ENCODE measurements around the gene AATK.

The AATK gene

DNA sequence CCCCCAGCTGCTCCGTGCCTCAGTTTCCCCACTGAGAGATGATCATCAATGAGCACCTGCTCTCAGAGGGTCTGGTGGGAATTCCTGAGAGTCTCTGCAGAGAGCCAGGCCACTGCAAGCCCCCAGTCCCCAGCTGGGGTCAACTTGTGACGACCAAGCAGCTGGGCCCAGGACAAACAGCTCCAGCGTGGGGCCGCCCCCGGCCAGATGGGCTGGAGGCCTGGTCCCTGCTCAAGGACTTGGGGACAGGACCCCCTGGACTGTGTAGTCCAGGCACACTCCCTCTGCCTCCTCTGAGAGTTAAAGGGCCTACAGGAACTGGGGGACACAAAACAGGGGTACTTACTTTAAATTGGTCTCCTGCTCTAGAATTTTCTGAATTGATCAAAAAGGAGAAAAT lies 16.6 kb upstream of the AATK start:
- no peak for DNase-seq
- TF ChIP-seq POLR2A (IDR thresholded peaks at IDR 0.05; ENCODE audit: low read length) (no peak), GATA1 (IDR thresholded peaks at IDR 0.05; ENCODE audit: low read depth, low read length) (no peak)

DNA sequence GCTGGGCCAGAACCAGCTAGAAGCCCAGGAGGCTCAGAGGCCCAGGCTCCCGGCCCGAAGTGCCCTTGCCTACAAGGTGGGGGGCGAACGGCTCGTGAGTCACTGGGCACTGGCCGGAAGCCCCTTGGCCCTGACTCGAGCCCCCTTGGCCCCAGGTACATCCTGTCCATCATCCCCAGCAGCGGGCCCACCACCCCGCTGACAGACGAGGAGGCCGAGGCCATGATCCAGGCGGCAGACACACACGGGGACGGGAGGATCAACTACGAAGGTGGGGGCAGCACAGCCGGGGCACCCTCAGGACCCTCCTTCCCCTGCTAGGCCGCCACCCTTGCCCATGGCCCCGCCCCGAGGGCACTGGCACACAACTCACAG lies 15.8 kb upstream of the AATK start:
- no peak for TF ChIP-seq POLR2A (IDR thresholded peaks at IDR 0.05; ENCODE audit: low read length)
- no peak for TF ChIP-seq GATA1 (IDR thresholded peaks at IDR 0.05; ENCODE audit: low read depth, low read length)
- DNase-seq, result no peak

DNA sequence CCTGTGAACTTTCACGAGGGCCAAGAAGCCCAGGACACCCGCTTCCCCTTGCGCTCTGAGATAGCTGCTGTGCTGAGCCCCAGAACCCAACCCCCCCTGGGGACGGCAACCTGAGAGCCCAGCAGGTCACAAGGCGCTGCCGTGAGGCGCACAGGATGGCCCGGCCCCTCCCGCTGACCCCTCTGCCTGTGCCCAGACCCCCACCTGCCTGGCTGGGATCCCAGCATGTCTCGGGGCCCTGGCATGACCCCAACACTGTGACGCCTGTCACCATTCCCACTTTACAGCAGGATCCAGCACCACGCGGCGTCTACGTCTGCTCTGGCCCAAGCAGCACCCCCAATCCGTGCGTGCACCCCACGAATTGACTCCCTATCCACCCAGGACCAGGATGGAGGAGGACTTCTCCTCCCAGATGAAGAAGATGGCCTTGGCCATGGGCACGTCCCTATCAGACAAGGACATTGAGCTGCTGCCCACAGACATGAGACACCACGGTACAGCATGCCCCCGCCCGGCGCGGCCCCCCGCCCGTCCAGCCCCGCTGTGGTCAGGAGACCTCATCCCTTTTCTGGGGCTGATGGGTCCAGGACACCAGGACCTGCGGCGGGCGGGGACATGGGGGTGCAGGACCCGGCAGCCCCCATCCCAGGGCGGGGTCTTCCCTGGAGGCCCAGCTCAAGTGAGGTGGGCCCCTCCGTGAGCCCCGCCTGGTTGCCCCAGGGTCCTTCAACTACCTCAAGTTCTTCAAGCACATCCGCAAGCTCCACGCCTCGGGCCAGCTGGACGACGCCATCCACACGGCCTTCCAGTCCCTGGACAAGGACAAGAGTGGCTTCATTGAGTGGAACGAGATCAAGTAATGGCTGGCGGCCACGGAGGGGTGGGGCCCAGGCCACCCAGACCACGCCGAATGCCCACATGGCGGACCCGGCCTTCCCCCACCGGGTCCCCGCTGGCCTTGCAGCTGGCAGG lies 15.1 kb upstream of the AATK start:
- no peak for TF ChIP-seq GATA1 (IDR thresholded peaks at IDR 0.05; ENCODE audit: low read depth, low read length)
- TF ChIP-seq POLR2A (IDR thresholded peaks at IDR 0.05; ENCODE audit: low read length), result no peak
- DNase-seq, result no peak

DNA sequence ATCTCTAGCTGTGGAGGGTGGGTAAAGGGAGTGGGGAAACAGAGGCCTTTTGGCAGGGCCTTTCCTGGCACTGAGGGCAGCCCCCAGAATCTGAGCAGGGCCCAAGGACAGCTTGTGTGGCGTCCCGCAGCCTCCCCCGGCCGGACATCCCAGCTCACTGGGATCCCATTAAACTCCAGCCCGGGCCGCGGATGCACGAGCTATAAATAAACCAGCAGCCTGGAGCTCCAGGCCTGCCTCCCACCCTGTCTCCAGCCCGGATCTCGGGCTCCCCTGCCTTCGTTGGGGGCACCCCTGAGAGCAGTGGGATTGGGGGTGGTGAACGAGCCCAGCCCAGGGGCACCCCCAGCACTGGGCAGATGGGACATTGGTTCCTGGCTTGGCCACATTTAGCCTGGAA lies 13.8 kb upstream of the AATK start:
- TF ChIP-seq GATA1 (IDR thresholded peaks at IDR 0.05; ENCODE audit: low read depth, low read length) (no peak), POLR2A (IDR thresholded peaks at IDR 0.05; ENCODE audit: low read length) (no peak)
- no peak for DNase-seq

DNA sequence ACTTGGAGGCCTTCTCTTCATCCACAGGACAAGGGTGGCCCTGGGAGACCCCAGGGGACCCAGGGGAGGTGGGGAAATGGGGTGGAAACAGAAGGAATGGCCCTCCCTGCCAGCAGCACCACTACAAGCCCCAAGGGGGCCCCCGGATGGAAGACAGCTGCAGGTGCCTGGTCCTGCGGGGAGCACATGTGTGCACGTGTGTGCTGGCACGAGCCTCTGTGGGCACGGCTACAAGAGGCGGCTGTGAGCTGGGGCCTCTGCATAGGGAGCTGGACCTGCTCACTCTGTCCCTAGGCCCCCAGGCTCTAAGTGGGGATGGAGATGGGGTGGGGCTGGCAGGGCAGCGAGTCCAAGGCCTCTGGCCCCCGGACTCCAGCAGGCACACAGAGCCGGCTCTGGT lies 13.2 kb upstream of the AATK start:
- TF ChIP-seq POLR2A (IDR thresholded peaks at IDR 0.05; ENCODE audit: low read length) (no peak), GATA1 (IDR thresholded peaks at IDR 0.05; ENCODE audit: low read depth, low read length) (no peak)
- no peak for DNase-seq

DNA sequence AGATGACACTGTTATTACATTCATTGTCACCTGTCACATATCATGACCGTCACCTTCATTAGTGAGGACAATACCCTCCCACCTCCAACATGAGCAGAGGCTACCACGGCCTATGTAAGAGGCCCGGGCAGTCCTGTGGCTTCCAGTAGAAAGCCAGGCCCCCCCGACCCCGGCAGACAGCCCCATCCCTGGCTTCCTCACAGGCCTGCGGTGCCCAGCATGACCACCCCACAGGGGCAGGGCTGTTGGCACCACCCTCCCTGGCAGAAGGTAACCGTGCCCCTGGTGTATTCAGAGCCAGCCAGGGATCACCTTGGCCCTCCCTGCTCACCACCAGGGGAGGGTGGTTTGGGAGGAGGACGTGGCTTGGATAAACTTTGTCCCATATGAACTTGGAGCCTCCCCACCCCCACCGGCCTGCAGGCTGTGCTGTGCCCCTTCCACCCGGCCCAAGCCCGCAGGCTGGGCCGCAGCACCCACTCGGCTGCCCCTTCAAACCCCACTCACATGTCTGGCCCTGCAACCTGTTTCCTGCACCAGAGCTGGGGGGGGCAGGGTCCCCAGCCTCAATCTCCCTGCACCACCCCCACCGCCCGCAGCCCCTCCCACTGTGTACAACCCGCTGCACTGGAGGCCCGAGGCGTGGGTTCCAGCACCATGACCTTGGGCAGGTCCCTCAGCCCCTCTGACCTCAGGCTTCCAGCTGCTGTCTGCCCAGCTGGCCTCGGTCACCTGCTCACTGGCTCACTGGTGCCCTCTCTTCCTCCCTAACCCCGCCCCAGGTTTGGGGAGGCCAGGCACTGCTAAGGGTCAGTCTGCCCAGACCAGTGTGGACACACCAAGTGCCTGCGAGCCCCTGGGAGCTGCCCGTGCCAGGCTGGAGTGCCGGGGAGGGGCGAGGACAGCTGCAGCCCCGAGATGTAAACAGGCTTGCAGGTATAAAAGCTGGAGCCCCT lies 12.4 kb upstream of the AATK start:
- TF ChIP-seq POLR2A (IDR thresholded peaks at IDR 0.05; ENCODE audit: low read length) (no peak), GATA1 (IDR thresholded peaks at IDR 0.05; ENCODE audit: low read depth, low read length) (no peak)
- DNase-seq, result no peak

DNA sequence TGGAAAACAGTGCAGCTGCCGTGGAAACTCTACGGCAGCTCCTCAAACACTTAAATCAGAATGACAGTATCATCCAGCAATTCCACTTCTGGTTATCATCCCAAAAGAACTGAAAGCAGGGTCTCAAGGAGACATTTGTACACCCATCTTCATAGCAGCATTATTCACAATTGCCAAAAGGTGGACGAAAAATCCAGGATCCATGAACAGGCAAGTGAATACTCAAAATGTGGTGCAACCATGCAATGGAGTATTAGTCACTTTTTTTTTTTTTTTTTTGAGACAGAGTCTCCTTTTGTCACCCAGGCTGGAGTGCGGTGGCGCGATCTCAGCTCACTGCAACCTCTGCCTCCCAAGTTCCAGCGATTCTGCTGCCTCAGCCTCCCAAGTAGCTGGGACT lies 10.6 kb upstream of the AATK start:
- TF ChIP-seq POLR2A (IDR thresholded peaks at IDR 0.05; ENCODE audit: low read length) (no peak), GATA1 (IDR thresholded peaks at IDR 0.05; ENCODE audit: low read depth, low read length) (no peak)
- DNase-seq, result no peak

DNA sequence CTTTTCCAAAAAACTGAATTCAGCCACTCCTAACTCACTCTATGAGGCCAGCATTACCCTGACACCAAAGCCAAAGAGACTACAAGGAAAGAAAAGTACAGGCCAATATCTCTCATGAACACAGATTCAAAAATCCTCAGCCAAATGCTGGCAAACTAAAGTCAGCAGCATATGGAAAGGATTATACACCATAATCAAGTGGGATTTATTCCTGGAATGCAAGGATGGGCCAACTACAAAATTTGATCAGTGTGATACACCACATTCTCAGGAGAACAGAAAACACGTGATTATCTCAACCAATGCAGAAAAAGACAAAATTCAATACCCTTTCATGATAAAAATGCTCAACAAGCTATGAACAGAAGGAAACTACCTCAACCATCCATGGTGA lies 7.7 kb upstream of the AATK start:
- no peak for TF ChIP-seq POLR2A (IDR thresholded peaks at IDR 0.05; ENCODE audit: low read length)
- no peak for TF ChIP-seq GATA1 (IDR thresholded peaks at IDR 0.05; ENCODE audit: low read depth, low read length)
- DNase-seq, result no peak

DNA sequence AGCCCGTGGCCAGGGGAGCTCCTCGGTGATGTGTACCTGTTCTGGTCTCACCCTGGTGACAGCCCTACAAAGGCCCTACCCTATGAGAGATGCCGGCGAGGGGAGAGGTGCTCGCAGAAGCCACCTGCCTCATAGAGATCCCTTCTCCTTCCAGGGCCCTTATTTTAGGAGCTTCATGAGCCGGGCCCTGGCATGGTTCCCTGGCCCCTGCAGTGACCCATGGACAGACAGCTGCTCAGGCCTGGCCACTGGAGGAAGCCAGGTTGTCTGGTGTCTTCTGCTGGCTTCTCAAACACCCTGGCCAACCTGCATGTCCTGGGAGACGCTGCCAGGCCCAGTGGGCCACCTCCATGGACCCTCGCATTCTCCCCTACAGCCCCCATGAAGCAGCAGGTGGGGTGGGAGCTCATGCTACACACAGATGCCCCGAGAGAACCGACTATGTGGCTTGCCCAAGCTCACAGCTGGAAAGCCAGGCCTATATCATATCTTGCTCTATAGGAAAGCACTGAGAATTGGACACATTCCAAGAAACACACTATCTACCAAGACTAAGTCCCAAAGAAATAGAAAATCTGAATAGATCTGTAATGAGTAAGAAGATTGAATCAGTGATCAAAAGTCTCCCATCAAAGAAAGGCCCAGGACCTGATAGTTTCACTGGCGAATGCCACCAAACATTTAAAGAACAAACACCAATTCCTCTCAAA lies 7.2 kb upstream of the AATK start:
- no peak for DNase-seq
- TF ChIP-seq POLR2A (IDR thresholded peaks at IDR 0.05; ENCODE audit: low read length), result no peak
- no peak for TF ChIP-seq GATA1 (IDR thresholded peaks at IDR 0.05; ENCODE audit: low read depth, low read length)

DNA sequence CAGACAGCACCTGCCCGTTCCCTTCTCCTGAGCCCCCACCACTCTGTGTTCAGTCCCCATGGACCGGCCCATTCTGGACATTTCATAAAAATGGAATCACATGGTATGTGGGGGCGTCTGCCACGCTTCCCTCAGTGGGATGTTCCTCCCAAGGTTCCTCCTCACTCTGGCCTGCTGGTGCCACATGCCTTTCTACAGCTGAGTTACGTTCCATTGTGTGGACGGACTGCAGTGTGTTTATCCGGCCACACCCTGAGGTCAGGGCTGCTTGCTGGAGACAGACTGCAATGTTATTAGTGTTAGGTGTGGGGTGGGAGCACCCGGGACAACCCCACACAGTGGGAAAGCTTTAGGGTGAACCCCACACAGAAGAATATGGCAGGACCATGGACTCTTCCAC lies 5.9 kb upstream of the AATK start:
- no peak for TF ChIP-seq POLR2A (IDR thresholded peaks at IDR 0.05; ENCODE audit: low read length)
- TF ChIP-seq GATA1 (IDR thresholded peaks at IDR 0.05; ENCODE audit: low read depth, low read length), result no peak
- DNase-seq, result no peak

DNA sequence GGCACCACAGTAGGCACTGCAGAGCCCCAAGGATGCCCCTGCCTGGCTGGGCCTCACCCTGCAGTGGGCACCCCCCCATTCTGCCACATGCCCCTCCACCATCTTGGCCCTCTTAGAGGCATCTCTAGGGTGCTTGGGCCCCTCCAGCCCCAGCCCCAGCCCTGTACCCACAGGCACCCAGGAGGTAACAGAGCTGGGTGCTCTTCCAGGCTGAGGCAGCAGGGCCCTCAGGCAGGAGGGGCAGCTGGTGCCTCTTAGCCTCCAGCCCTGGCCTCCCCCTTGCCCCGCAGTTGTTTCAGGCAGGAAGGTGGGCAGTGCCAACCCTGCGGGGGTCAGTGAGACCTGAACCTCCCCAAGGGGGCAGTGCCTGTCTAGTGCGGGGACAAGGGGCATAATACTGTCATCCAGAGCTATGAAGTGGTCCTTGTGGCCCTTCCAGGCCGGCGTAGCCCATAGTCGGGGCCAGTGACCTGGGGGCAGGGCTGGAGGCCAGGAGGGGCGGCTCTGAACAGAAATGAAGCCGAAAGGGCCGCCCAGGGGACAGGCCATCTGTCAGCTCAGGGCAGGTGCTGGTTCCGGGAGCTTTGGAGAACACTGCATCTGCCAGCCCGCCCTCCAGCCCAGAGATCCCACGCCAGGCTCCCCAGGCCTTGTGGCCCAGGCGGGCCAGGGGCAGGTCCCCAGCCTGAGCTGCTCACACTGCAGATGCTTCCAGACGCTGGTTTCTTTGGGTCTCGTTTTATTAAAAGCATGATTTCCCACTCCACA lies 4.9 kb upstream of the AATK start:
- TF ChIP-seq GATA1 (IDR thresholded peaks at IDR 0.05; ENCODE audit: low read depth, low read length), result no peak
- TF ChIP-seq POLR2A (IDR thresholded peaks at IDR 0.05; ENCODE audit: low read length), result no peak
- DNase-seq, result no peak

DNA sequence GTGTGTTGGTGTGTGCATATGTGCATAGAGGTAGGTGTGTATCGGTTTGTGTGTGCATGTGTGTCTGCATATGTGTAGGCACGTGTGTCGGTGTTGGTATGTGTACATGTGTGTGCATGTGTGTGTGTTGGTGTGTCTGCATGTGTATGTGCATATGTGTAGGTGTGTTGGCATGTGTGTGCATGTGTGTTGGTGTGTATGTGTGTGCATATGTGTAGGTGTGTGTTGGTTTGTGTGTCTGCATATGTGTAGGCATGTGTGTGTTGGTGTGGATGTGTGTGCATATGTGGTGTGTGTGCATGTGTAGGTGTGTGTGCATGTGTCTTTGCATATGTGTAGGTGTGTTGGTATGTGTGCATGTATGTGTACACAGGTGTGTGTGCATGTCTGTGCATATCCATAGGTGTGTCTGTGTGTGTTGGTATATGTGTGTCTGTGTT lies 3.9 kb upstream of the AATK start:
- TF ChIP-seq GATA1 (IDR thresholded peaks at IDR 0.05; ENCODE audit: low read depth, low read length), result no peak
- TF ChIP-seq POLR2A (IDR thresholded peaks at IDR 0.05; ENCODE audit: low read length), result no peak
- DNase-seq, result no peak

DNA sequence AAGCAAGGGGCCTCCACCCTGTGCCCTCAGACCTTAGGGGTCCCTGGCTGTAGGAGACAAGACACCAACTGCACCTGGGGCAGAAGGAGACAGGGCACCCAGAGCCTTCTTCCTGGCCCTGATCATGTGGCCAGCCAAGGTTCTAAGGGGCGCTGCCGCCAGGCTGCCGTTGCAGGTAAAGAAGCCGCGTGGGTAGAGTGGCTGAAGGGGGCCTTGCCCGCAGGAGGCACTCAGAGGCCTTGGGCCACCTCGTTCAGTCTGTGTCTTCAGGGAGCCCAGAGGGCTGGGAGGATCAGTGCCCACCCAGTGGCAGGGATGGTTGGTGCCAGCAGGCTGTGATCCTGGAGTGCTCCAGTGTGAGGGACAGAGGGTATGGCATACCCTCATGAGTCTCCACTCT lies 1.6 kb upstream of the AATK start:
- TF ChIP-seq POLR2A (IDR thresholded peaks at IDR 0.05; ENCODE audit: low read length) (no peak), GATA1 (IDR thresholded peaks at IDR 0.05; ENCODE audit: low read depth, low read length) (no peak)
- DNase-seq, result no peak
